C4-2B (cell line): Measurements from ENCODE around the gene RBM20.

Source experiments
- H3K27ac ChIP-seq: fragments of 450-650 bp; 2 replicates; pipeline ENCODE4 v1.5.1; 2017
- ZFX ChIP-seq: fragments of 450-650 bp; IDR thresholded peaks from 2 replicates; pipeline ENCODE4 v1.6.1; 2017
- TF ChIP-seq, protein P1 (sequence below): fragments of 450-650 bp; conservative IDR thresholded peaks from 2 replicates; pipeline ENCODE4 v1.5.1; 2017; ENCODE audit warnings: mild to moderate bottlenecking

RBM20 gene

GRCh38 chr10:110825508-110825907, 181.4 kb downstream of the RBM20 start:
- TF ChIP-seq, protein P1, sequence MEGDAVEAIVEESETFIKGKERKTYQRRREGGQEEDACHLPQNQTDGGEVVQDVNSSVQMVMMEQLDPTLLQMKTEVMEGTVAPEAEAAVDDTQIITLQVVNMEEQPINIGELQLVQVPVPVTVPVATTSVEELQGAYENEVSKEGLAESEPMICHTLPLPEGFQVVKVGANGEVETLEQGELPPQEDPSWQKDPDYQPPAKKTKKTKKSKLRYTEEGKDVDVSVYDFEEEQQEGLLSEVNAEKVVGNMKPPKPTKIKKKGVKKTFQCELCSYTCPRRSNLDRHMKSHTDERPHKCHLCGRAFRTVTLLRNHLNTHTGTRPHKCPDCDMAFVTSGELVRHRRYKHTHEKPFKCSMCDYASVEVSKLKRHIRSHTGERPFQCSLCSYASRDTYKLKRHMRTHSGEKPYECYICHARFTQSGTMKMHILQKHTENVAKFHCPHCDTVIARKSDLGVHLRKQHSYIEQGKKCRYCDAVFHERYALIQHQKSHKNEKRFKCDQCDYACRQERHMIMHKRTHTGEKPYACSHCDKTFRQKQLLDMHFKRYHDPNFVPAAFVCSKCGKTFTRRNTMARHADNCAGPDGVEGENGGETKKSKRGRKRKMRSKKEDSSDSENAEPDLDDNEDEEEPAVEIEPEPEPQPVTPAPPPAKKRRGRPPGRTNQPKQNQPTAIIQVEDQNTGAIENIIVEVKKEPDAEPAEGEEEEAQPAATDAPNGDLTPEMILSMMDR, result no peak
- no peak for TF ChIP-seq ZFX
- no peak overlapping the region for H3K27ac ChIP-seq

- no peak overlapping the region for H3K27ac ChIP-seq
- TF ChIP-seq, protein P1, result no peak
- TF ChIP-seq ZFX, result no peak
These were observed 183.3 kb downstream of the RBM20 start for GRCh38 chr10:110827410-110827809.

GRCh38 chr10:110827875-110828274, 183.7 kb downstream of the RBM20 start:
- no peak overlapping the region for H3K27ac ChIP-seq
- no peak for TF ChIP-seq ZFX
- TF ChIP-seq, protein P1, result no peak

DNA sequence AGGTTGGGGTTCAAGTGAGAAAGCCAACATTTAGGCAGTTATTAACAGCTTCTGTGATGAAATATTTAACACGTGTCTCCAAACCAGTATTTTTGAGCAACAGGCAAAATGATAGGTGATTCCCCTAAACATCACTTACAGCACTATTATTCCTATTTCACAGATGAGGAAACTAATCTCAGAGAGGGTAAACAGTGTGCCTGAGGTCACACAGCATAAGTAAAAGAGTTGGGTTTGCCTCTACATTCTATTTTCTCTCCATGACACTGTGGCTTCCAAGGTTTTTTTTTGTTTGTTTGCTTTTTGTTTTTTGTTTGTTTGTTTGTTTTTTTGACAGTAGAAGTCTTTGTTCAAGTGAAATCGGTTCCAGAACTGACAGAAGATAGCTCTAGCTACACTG, 184.4 kb downstream of the RBM20 start:
- no peak overlapping the region for H3K27ac ChIP-seq
- TF ChIP-seq, protein P1, result no peak
- no peak for TF ChIP-seq ZFX

GRCh38 chr10:110829721-110830410, 185.7 kb downstream of the RBM20 start:
- no peak for TF ChIP-seq ZFX
- TF ChIP-seq, protein P1, result no peak
- H3K27ac ChIP-seq, result no peak overlapping the region

DNA sequence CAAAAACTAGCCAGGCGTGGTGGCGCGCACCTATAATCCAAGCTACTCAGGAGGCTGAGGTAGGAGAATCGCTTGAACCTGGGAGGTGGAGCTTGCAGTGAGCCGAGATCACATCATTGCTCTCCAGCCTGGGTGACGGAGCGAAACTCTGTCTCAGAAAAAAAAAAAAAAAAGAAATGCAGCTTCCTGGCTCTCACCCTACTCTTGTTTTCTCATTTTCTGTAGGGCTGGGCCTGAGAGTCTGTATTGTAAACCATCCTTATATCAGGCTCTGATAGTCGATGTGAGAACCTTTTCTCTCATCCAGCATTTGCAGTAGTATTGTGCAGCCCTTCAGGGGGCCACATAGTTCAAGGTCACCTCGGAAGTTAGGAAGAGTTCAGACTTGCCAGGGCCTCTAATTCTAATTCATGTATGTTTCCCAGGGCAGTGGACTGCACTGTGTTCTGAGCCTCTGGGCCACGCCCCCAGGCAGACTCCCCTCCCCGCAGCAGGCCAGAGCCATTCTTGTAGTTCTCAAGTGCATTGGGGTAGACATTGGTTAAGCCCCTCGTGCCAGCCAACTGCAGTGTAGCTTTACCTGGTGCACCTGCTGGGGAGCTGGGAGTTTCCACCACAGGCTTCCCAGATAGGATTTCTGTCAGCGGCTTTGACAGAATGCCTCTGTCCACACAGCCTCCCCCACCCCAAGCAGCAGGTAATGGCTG, 189.3 kb downstream of the RBM20 start:
- H3K27ac ChIP-seq, result no peak overlapping the region
- TF ChIP-seq, protein P1, result no peak
- TF ChIP-seq ZFX, result no peak

DNA sequence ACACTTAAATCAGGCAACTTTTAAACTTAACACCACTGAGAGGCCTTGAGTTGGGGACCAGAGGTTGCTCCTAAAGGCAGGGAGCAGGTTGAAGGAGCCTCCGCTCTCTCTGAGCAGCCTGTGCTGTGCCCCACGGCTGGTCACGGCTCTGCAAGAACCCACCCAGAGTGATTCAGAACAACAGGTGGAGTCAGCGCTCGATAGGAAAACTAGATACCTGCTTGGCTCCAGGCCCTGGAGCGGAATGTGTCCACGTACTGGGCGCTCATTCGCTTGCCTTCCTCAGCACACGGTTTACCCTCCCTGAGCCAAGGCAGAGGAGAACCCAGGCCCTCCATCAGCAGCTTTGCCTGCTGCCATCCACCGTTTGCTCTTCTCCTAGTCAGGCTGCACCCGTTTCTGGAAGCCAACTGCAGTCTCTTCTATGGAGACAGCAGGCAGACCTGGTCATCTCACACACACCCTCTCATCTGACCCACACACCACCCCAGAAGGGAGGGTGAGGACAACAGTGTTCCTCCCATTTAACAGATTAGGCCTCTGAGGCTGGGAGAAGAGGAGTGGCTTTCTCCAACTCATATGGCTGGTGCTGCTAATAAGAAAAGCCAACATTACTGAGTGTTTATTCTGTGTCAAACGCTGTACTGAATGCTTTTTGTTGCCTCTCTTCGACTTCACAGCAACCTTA, 189.9 kb downstream of the RBM20 start:
- no peak overlapping the region for H3K27ac ChIP-seq
- TF ChIP-seq ZFX, result no peak
- TF ChIP-seq, protein P1, result no peak
